Measurements from ENCODE around the gene GATC. TPM values are rescaled to one million over a fixed set of nuclear protein-coding genes. Genes with fewer than 3 reads are reported as not detected.
A peak's percentile ranks its signal among the peaks of the same experiment; 100 is the strongest.

The GATC gene
- total and polyA plus RNA-seq, 2 experiments from 2014 or later, result 18.5 to 20.1 TPM

DNA sequence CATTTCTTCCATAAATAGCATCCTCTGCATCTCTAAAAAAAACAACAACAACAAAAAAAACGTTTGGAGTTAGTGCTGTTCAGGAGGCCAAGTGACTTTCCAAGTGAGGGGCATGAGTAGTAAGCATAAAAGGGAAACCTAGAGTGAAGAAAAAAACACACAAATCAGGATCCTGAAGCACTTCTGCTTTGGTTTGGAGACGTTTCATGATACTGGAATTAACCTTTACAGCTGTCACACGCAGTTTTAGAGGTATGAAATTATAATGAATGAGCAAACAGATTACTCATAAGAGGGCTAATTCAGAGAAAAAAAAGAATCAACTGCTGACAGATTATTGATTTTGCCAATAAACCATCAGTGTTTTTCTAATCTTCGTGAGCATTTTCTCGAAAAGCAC is 19.5 kb downstream of the GATC start:
- Histone ChIP-seq H3K4me1 (ENCODE audit: insufficient read depth) (peaks cover 10% of the 10 kb centered on the region; the same call in 1 of the 2 replicates), H3K4me2 (no peak overlapping the region), H2AFZ (no peak overlapping the region), H3F3A (replicated peaks; ENCODE audit: low read depth) (peaks cover 58% of the 10 kb centered on the region), H3K9me2 (ENCODE audit: insufficient read depth) (no peaks in the 10 kb centered on the region), H3K27me3 (ENCODE audit: insufficient read depth) (0 out of 2 replicates have a peak, but pooled peaks cover 2% of the 10 kb centered on the region), H3K4me3 (no peak overlapping the region), H3K36me3 (ENCODE audit: insufficient read depth) (peaks cover 49% of the 10 kb centered on the region), H3K79me2 (replicated peaks; ENCODE audit: insufficient read depth) (peaks cover 57% of the 10 kb centered on the region), H3K27ac (ENCODE audit: low read depth) (0 out of 2 replicates have a peak overlapping the region, but pooled peaks have one; percentile 27), H4K20me1 (replicated peaks; ENCODE audit: insufficient read depth) (peaks cover 50% of the 10 kb centered on the region)
- Mint-ChIP-seq H3K9me3 (no peaks in the 10 kb centered on the region), H3K27me3 (ENCODE audit: insufficient read depth, low read depth, poor library complexity) (peaks cover 13% of the 10 kb centered on the region), H3K27ac (no peak overlapping the region), H3K36me3 (ENCODE audit: low read depth) (peaks cover 74% of the 10 kb centered on the region), H3K4me3 (no peak overlapping the region), H3K4me1 (peaks cover 21% of the 10 kb centered on the region)
- no peak for DNase-seq (ENCODE audit: low spot score)
- no peak for TF ChIP-seq EZH2phosphoT487 (IDR thresholded peaks at IDR 0.05; ENCODE audit: unreplicated experiment)
- ATAC-seq, result no peak

- Mint-ChIP-seq H3K9me3 (no peaks in the 10 kb centered on the region), H3K36me3 (ENCODE audit: low read depth) (peaks cover 66% of the 10 kb centered on the region), H3K4me3 (peak overlapping the region; percentile 34; the same call in 1 of the 3 replicates), H3K27ac (no peak overlapping the region), H3K27me3 (ENCODE audit: insufficient read depth, low read depth, poor library complexity) (peaks cover 10% of the 10 kb centered on the region), H3K4me1 (peaks cover 21% of the 10 kb centered on the region)
- TF ChIP-seq, protein P1, sequence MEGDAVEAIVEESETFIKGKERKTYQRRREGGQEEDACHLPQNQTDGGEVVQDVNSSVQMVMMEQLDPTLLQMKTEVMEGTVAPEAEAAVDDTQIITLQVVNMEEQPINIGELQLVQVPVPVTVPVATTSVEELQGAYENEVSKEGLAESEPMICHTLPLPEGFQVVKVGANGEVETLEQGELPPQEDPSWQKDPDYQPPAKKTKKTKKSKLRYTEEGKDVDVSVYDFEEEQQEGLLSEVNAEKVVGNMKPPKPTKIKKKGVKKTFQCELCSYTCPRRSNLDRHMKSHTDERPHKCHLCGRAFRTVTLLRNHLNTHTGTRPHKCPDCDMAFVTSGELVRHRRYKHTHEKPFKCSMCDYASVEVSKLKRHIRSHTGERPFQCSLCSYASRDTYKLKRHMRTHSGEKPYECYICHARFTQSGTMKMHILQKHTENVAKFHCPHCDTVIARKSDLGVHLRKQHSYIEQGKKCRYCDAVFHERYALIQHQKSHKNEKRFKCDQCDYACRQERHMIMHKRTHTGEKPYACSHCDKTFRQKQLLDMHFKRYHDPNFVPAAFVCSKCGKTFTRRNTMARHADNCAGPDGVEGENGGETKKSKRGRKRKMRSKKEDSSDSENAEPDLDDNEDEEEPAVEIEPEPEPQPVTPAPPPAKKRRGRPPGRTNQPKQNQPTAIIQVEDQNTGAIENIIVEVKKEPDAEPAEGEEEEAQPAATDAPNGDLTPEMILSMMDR (conservative IDR thresholded peaks at IDR 0.05; ENCODE audit: low read depth in 2 of 2), result peak; percentile 66 to 72
- TF ChIP-seq NANOG (IDR thresholded peaks at IDR 0.05; ENCODE audit: borderline replicate concordance), result no peak
- Histone ChIP-seq H3K36me3 (ENCODE audit: insufficient read depth) (peaks cover 43% of the 10 kb centered on the region), H3K4me2 (0 out of 2 replicates have a peak overlapping the region, but pooled peaks have one; percentile 65), H3K27me3 (ENCODE audit: insufficient read depth) (0 out of 2 replicates have a peak, but pooled peaks cover 2% of the 10 kb centered on the region), H3K4me1 (ENCODE audit: insufficient read depth) (peaks cover 10% of the 10 kb centered on the region; the same call in 1 of the 2 replicates), H3K79me2 (replicated peaks; ENCODE audit: insufficient read depth) (peaks cover 57% of the 10 kb centered on the region), H3K27ac (ENCODE audit: low read depth) (peak overlapping the region; percentile 79), H3K4me3 (0 out of 2 replicates have a peak overlapping the region, but pooled peaks have one; percentile 26), H2AFZ (no peak overlapping the region), H3F3A (replicated peaks; ENCODE audit: low read depth) (peaks cover 53% of the 10 kb centered on the region), H3K9me2 (ENCODE audit: insufficient read depth) (no peaks in the 10 kb centered on the region), H4K20me1 (replicated peaks; ENCODE audit: insufficient read depth) (peaks cover 50% of the 10 kb centered on the region)
- peak; percentile 77 for DNase-seq (ENCODE audit: low spot score)
- peak; percentile 28 for ATAC-seq
Measured at GRCh38 chr12:120466560-120467315, 20.5 kb downstream of the GATC start.

- Histone ChIP-seq H3K4me3 (peak overlapping the region; percentile 26), H3F3A (replicated peaks; ENCODE audit: low read depth) (peaks cover 47% of the 10 kb centered on the region), H4K20me1 (replicated peaks; ENCODE audit: insufficient read depth) (peaks cover 47% of the 10 kb centered on the region), H3K27ac (ENCODE audit: low read depth) (peak overlapping the region; percentile 79), H3K79me2 (replicated peaks; ENCODE audit: insufficient read depth) (peaks cover 57% of the 10 kb centered on the region), H3K4me1 (ENCODE audit: insufficient read depth) (peaks cover 10% of the 10 kb centered on the region; the same call in 1 of the 2 replicates), H3K9me2 (ENCODE audit: insufficient read depth) (no peaks in the 10 kb centered on the region), H3K27me3 (ENCODE audit: insufficient read depth) (0 out of 2 replicates have a peak, but pooled peaks cover 2% of the 10 kb centered on the region), H3K36me3 (ENCODE audit: insufficient read depth) (peaks cover 36% of the 10 kb centered on the region), H3K4me2 (0 out of 2 replicates have a peak overlapping the region, but pooled peaks have one; percentile 65), H2AFZ (no peak overlapping the region)
- no peaks in the 10 kb centered on the region for H3K9me3 Mint-ChIP-seq
- no peak overlapping the region for H3K27ac Mint-ChIP-seq
- H3K27me3 Mint-ChIP-seq (ENCODE audit: insufficient read depth, low read depth, poor library complexity), result peaks cover 10% of the 10 kb centered on the region
- peaks cover 59% of the 10 kb centered on the region for H3K36me3 Mint-ChIP-seq (ENCODE audit: low read depth)
- DNase-seq (ENCODE audit: low spot score) (no peak), ATAC-seq (no peak)
- peak overlapping the region; percentile 96; the same call in 2 of the 3 replicates for H3K4me3 Mint-ChIP-seq
- H3K4me1 Mint-ChIP-seq, result peaks cover 21% of the 10 kb centered on the region
- TF ChIP-seq ZNF331 (CRISPR knock-in tag; IDR thresholded peaks at IDR 0.05; ENCODE audit: low read depth) (no peak), JUNB (IDR thresholded peaks at IDR 0.05; ENCODE audit: unreplicated experiment) (no peak), NANOG (IDR thresholded peaks at IDR 0.05; ENCODE audit: borderline replicate concordance) (no peak)
- TF ChIP-seq, protein P1 (conservative IDR thresholded peaks at IDR 0.05; ENCODE audit: low read depth in 2 of 2), result no peak
Measured at GRCh38 chr12:120467439-120467838, 21.2 kb downstream of the GATC start.
